ENCODE measurements around the gene PPP3R1. TPM values are rescaled to one million over a fixed set of nuclear protein-coding genes. Genes with fewer than 3 reads are reported as not detected.
A peak's percentile ranks its signal among the peaks of the same experiment; 100 is the strongest.

The PPP3R1 gene
- total RNA-seq, 3 donors from 2014 or later (not counting 1 experiment from before 2014, with no cell fraction given) = 77.8 to 86.2 (median 79.9) TPM

- Histone ChIP-seq H3K9me3 (ENCODE audit: control insufficient read depth, insufficient read depth, low read length) (no peaks in the 10 kb centered on the region), H3K36me3 (ENCODE audit: control insufficient read depth, insufficient read depth, low read length) (peaks cover 22% of the 10 kb centered on the region), H3K4me3 (ENCODE audit: low read length) (no peak overlapping the region), H3K27ac (ENCODE audit: low read length) (no peak overlapping the region), H3K4me1 (ENCODE audit: control insufficient read depth, insufficient read depth, low read length) (no peaks in the 10 kb centered on the region), H3K27me3 (ENCODE audit: control insufficient read depth, insufficient read depth, low read length) (no peaks in the 10 kb centered on the region)
- TF ChIP-seq CTCF (IDR thresholded peaks at IDR 0.05) = no peak
- Mint-ChIP-seq H3K9me3 (no peaks in the 10 kb centered on the region), H3K27me3 (ENCODE audit: low read depth in 2 of 2) (no peaks in the 10 kb centered on the region), H3K4me3 (peak overlapping the region; percentile 60), H3K36me3 (no peaks in the 10 kb centered on the region), H3K4me1 (peaks cover 56 to 71% of the 10 kb centered on the region in 2 donors), H3K27ac (peak overlapping the region; percentile 75 to 77)
- 46% methylated on average over 5 of the region's 5 CpGs for WGBS (ENCODE audit: insufficient coverage)
- intact Hi-C loops (cut with micrococcal nuclease) = no loop called here
- DNase-seq (peak in 1 of 2 donors; percentile 41), ATAC-seq (peak in 1 of 3 donors; percentile 26)
Measured at GRCh38 chr2:68188831-68189230, 63.5 kb downstream of the PPP3R1 start.

- Mint-ChIP-seq H3K9me3 (no peaks in the 10 kb centered on the region), H3K4me1 (peaks cover 49 to 60% of the 10 kb centered on the region in 2 donors), H3K27ac (peak overlapping the region; percentile 68 to 75), H3K36me3 (no peaks in the 10 kb centered on the region), H3K4me3 (no peak overlapping the region), H3K27me3 (ENCODE audit: low read depth in 2 of 2) (no peaks in the 10 kb centered on the region)
- Histone ChIP-seq H3K27ac (ENCODE audit: low read length) (no peak overlapping the region), H3K4me1 (ENCODE audit: control insufficient read depth, insufficient read depth, low read length) (no peaks in the 10 kb centered on the region), H3K4me3 (ENCODE audit: low read length) (no peak overlapping the region), H3K9me3 (ENCODE audit: control insufficient read depth, insufficient read depth, low read length) (no peaks in the 10 kb centered on the region), H3K27me3 (ENCODE audit: control insufficient read depth, insufficient read depth, low read length) (no peaks in the 10 kb centered on the region), H3K36me3 (ENCODE audit: control insufficient read depth, insufficient read depth, low read length) (peaks cover 24% of the 10 kb centered on the region)
- DNase-seq (no peak), ATAC-seq (no peak)
- WGBS (ENCODE audit: insufficient coverage) = no CpG with 5 or more reads among the region's 1 CpG
- no peak for TF ChIP-seq CTCF (IDR thresholded peaks at IDR 0.05)
- intact Hi-C loops (cut with micrococcal nuclease) = no loop called here
Measured at GRCh38 chr2:68187329-68187728, 65.0 kb downstream of the PPP3R1 start.

- no peaks in the 10 kb centered on the region for H3K36me3 Mint-ChIP-seq
- ATAC-seq (peak; percentile 56 to 64 (median 63)), DNase-seq (peak; percentile 46 to 83)
- no peaks in the 10 kb centered on the region for H3K27me3 Mint-ChIP-seq (ENCODE audit: low read depth in 2 of 2)
- peaks cover 47 to 48% of the 10 kb centered on the region in 2 donors for H3K4me1 Mint-ChIP-seq
- TF ChIP-seq CTCF (IDR thresholded peaks at IDR 0.05) = peak; percentile 82
- intact Hi-C loops (cut with micrococcal nuclease) = no loop called here
- no peak overlapping the region for H3K4me3 ChIP-seq (ENCODE audit: low read length)
- H3K9me3 Mint-ChIP-seq = no peaks in the 10 kb centered on the region
- H3K36me3 ChIP-seq (ENCODE audit: control insufficient read depth, insufficient read depth, low read length) = peaks cover 28% of the 10 kb centered on the region
- H3K27me3 ChIP-seq (ENCODE audit: control insufficient read depth, insufficient read depth, low read length) = no peaks in the 10 kb centered on the region
- peak overlapping the region; percentile 62 to 69 for H3K27ac Mint-ChIP-seq
- no peaks in the 10 kb centered on the region for H3K4me1 ChIP-seq (ENCODE audit: control insufficient read depth, insufficient read depth, low read length)
- H3K4me3 Mint-ChIP-seq = no peak overlapping the region
- H3K27ac ChIP-seq (ENCODE audit: low read length) = no peak overlapping the region
- WGBS (ENCODE audit: insufficient coverage) = no CpG with 5 or more reads among the region's 5 CpGs
- H3K9me3 ChIP-seq (ENCODE audit: control insufficient read depth, insufficient read depth, low read length) = no peaks in the 10 kb centered on the region
Measured at GRCh38 chr2:68185541-68186164, 66.7 kb downstream of the PPP3R1 start.

GRCh38 chr2:68182902-68183301 lies 69.4 kb downstream of the PPP3R1 start:
- no peak for DNase-seq
- H3K4me1 Mint-ChIP-seq = peaks cover 37 to 48% of the 10 kb centered on the region in 2 donors
- Histone ChIP-seq H3K27me3 (ENCODE audit: control insufficient read depth, insufficient read depth, low read length) (no peaks in the 10 kb centered on the region), H3K4me3 (ENCODE audit: low read length) (no peak overlapping the region), H3K4me1 (ENCODE audit: control insufficient read depth, insufficient read depth, low read length) (no peaks in the 10 kb centered on the region), H3K9me3 (ENCODE audit: control insufficient read depth, insufficient read depth, low read length) (no peaks in the 10 kb centered on the region), H3K27ac (ENCODE audit: low read length) (no peak overlapping the region), H3K36me3 (ENCODE audit: control insufficient read depth, insufficient read depth, low read length) (peaks cover 44% of the 10 kb centered on the region)
- no peaks in the 10 kb centered on the region for H3K36me3 Mint-ChIP-seq
- H3K4me3 Mint-ChIP-seq = no peak overlapping the region
- H3K27ac Mint-ChIP-seq = peak overlapping the region; percentile 39 to 59
- no peaks in the 10 kb centered on the region for H3K9me3 Mint-ChIP-seq
- TF ChIP-seq CTCF (IDR thresholded peaks at IDR 0.05) = no peak
- no peaks in the 10 kb centered on the region for H3K27me3 Mint-ChIP-seq (ENCODE audit: low read depth in 2 of 2)
- 95% methylated on average over 1 of the region's 1 CpG for WGBS (ENCODE audit: insufficient coverage)
- intact Hi-C loops (cut with micrococcal nuclease) = no loop called here
- ATAC-seq = no peak

Data from natural killer cell (primary cell).